HG02973 (cell line): ENCODE data around the gene MGAT5B.
"Not testable (repeated sequence)": the region's sequence is repeated elsewhere in the genome, so short reads cannot be mapped to it uniquely, and the experiment has no call there.

Experiments
- ATAC-seq: cut with Tn5 transposase; IDR thresholded peaks from one replicate; pipeline ENCODE4 v1.9.1; 2021; ENCODE audit warnings: moderate library complexity; ENCODE audit not compliant: unreplicated experiment

MGAT5B gene

GRCh38 chr17:76948301-76948700, 80.1 kb downstream of the MGAT5B start:
- no peak for ATAC-seq

DNA sequence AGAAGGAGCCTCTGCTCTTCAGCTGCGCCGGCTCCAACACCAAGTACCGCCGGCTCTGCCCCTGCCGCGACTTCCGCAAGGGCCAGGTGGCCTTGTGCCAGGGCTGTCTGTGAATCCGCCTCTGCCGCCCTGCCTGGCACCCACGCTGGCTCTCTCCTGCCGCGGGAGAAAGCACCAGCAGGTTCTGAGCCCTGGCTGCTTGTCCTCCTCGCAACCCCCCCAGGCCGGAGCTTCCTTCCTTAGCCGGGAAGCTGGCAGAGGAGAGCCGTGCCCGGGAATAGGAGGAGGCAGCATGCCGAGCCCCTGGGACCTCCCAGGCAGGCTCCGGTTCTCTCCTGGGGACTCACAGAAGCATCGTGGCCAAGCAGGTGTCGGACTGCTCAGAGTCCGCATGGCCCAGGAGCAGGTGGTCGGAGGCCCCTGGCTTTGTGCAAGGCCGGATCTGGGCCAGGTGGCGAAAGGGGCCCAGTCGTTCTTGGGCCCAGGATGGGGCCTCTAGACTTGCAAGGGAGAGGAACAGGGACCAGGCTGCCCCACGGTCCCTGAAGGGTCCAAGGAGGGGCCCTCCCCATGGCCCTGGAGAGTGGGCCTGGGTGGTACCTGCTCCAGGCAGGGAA, 80.6 kb downstream of the MGAT5B start:
- ATAC-seq: no peak

GRCh38 chr17:76949913-76950695, 81.9 kb downstream of the MGAT5B start:
- ATAC-seq: no peak

DNA sequence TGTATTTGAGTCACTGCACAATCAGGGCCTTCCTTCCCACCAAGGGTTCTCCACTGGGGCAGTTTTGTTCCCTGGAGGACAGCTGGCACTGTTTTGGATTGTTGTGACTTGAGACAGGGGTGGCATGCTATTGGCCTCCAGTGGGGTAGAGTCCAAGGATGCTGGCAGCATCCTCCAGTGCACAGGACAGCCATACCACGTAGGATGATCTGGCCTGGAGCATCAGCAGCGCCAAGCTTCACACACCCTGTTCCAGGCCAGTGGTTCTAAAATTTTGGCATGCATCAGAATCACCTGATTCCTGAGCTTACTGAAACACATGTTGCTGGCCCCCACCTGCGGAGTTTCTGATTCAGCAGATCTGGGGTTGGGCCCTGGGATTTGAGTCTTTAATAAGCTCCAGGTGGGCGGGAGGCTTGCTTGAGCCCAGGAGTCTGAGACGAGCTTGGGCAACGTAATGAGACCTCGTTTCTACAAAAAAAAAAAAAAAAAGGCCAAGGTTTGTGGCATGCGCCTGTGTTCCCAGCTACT, 83.2 kb downstream of the MGAT5B start:
- no peak for ATAC-seq

- ATAC-seq: no peak
These were observed 84.2 kb downstream of the MGAT5B start for GRCh38 chr17:76952402-76952801.

- ATAC-seq: no peak
These were observed 84.9 kb downstream of the MGAT5B start for GRCh38 chr17:76953066-76953465.

GRCh38 chr17:76953946-76954345, 85.7 kb downstream of the MGAT5B start:
- ATAC-seq: no peak

DNA sequence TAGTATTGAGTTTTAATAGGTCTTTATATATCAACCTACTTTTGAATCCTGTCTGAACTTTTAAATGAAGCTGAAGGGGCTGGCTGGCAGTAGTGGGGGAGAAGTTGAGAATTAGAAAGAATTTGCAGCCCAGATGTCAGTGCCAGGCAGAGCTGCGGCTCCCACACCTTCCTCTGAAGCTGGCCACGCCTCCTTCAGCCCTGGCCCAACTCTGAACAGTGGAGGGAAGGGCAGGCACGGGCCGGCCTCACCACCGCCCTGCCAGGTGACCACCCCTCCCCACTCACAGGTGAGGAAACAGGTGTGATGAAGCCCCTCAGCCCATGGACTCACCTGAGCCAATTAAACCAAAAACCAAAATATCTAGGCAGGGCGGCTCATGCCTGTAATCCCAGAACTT, 87.0 kb downstream of the MGAT5B start:
- no peak for ATAC-seq

DNA sequence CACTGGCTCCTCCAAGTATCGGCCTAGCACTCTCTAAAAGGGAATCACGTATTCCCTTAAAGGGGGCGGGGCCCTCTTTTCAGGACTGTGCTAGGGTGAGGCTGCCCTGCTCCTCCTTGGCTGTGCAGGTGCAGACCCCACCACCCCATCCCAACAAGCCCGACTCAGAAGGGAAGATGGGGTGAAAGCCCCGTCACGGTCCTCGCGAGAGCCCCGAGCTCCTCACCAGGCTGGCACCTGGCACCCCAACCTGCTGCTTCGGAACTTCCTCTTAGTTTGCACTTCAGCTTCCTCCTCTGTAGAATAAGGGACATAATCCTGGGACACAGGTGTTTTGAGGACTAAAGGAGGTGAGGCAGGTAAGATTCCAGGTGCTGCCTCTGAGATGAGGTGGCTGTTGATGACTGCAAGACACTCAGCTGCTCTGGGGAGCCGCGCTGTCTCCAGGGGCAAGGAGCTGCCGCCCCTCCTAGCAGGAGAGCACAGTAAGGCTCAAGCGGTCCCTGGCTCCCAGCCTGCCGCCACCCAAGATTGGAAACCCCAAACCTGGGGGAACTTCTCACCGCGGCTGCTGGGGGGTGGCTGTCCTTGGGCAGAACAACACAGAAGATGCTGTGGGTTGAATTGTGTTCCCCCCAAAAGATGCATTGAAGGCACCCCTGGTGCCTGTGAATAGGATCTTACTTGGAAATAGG, 88.8 kb downstream of the MGAT5B start:
- no peak for ATAC-seq

GRCh38 chr17:76957678-76958464, 89.7 kb downstream of the MGAT5B start:
- no peak for ATAC-seq

DNA sequence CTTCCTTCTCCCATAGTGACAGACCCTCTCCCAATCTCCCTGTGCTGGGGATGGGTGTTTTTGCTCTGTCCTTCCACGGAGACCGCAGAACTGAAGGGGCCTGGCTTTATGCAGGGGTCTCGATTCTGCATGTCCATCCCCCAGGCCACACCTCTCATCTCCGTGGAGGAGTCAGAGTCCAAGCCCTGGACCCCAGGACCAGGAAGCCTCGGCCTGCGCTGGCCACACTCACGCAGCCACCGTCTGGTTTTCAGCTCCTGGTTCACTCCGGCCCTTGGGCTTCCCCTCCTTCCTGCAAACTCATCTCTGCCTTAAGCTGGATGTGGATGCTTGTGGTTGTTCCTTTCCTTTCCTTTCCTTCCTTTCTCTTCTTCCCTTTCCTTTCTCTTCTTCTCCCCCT, 90.8 kb downstream of the MGAT5B start:
- ATAC-seq: no peak

- no peak for ATAC-seq
These were observed 93.7 kb downstream of the MGAT5B start for GRCh38 chr17:76961869-76962268.

- ATAC-seq: no peak
These were observed 94.7 kb downstream of the MGAT5B start for GRCh38 chr17:76962858-76963257.

GRCh38 chr17:76966016-76966415, 97.8 kb downstream of the MGAT5B start:
- no peak for ATAC-seq

DNA sequence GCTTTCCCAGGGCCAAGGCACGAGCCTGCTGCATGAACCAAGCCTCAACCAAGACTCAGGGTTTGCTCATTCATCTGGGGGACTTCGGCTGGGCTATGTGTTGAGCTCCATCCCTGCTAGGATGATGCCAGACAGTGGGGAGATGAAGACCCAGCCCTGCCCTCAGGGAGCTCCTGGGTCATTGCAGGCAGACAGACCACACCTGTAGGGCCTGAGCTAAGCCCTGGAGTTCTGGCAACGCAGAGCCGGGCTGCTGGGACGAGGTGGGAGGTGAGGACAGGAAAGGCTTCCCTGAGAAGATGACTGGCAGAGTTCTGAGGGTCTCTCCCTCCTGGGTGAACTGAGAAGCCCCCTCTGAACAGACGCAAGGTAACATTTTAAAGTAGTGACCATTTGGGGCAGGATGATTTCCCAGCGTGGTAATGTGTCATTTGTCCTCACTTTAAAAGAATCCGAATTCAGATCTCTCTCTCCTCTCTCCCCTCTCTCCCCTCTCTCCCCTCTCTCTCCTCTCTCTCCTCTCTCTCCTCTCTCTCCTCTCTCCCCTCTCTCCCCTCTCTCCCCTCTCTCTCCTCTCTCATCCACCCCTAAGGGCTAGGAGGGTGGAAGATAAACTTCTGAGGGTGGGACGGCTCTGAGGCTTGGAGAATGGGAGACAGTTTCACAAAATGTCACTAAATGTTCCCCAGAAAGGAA, 98.4 kb downstream of the MGAT5B start:
- no peak for ATAC-seq

GRCh38 chr17:76967762-76968161, 99.6 kb downstream of the MGAT5B start:
- ATAC-seq: no peak

- ATAC-seq: no peak
These were observed 100.7 kb downstream of the MGAT5B start for GRCh38 chr17:76968707-76969597.

DNA sequence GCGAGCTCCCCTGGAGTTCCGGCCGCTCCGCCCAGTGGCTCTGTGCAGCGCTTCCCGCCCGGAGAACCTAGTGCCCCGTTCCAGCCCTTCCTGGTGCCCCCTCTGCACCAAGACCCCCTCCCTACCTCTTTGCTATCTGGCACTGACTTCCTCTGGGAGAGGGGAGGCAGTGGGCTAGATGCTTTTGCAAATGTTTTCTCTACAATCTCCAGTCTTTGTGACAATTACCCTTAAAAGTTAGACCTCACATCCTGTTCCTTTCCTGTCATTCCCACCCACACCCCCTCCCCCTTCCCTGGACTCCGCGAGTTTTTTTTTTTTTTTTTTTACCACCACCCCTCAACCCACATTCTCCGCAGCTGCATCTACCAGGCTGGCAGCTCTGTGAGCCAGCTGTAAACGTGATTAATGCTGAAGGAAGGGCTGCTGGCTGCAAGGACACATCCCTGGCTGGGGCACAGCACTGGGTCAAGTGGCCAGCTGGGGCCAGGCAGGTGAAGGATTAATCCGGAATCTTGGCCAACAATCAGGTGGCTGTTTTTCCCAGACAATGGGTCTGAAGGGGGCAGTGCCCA, 101.5 kb downstream of the MGAT5B start:
- ATAC-seq: no peak

- ATAC-seq: not testable (repeated sequence)
These were observed 102.0 kb downstream of the MGAT5B start for GRCh38 chr17:76970228-76970627.
